Spleen (tissue), 11 donors: ENCODE results near the gene TXNRD2. TPM values are rescaled to one million over a fixed set of nuclear protein-coding genes. Genes with fewer than 3 reads are reported as not detected.

Experiments used
- DNase-seq: peaks from one replicate; pipeline ENCODE4 v3.0.0-alpha.2; 2020
- H3K27ac ChIP-seq, 8 donors: fragments of 200-600 bp; sonication (generic) in 7 of 8; 1 replicate in 4 of 8; 2 replicates in 4 of 8; pipeline versions ENCODE4 v1.5.0 to v1.8.0; 2016 to 2021; ENCODE audit warnings: inconsistent platforms in 4 of 8, mild to moderate bottlenecking in 4 of 8, moderate library complexity in 1 of 8
- H3K27me3 ChIP-seq, 7 donors: fragments of 200-600 bp; sonication (generic) in 6 of 7; replicated peaks in 1 of 7; 1 replicate in 4 of 7; 2 replicates in 3 of 7; pipeline versions ENCODE4 v1.5.0 to v1.8.0; 2016 to 2021; ENCODE audit warnings: inconsistent platforms in 3 of 7, mild to moderate bottlenecking in 1 of 7
- H3K36me3 ChIP-seq, 6 donors: fragments of 200-600 bp; sonication (generic) in 5 of 6; 1 replicate in 4 of 6; 2 replicates in 2 of 6; pipeline versions ENCODE4 v1.5.0 to v1.8.0; 2016 to 2021; ENCODE audit warnings: inconsistent platforms in 2 of 6
- H3K4me1 ChIP-seq, 6 donors: fragments of 200-600 bp; sonication (generic) in 5 of 6; 1 replicate in 3 of 6; 2 replicates in 3 of 6; pipeline versions ENCODE4 v1.5.0 to v1.8.0; 2016 to 2021; ENCODE audit warnings: inconsistent platforms in 3 of 6
- H3K4me3 ChIP-seq, 8 donors: fragments of 200-600 bp; sonication (generic) in 7 of 8; 1 replicate in 4 of 8; 2 replicates in 4 of 8; pipeline versions ENCODE4 v1.5.0 to v1.8.0; 2016 to 2021; ENCODE audit warnings: inconsistent platforms in 4 of 8, mild to moderate bottlenecking in 4 of 8, moderate library complexity in 2 of 8
- H3K9me3 ChIP-seq, 8 donors: fragments of 200-600 bp; sonication (generic) in 7 of 8; 1 replicate in 4 of 8; 2 replicates in 4 of 8; pipeline versions ENCODE4 v1.5.0 to v1.8.0; 2016 to 2021; ENCODE audit warnings: inconsistent platforms in 4 of 8
- CTCF ChIP-seq, 11 experiments: fragments of 200-600 bp in 7 of 11; fragments of 450-650 bp in 4 of 11; sonication (generic) in 4 of 11; IDR thresholded peaks in 8 of 11; conservative IDR thresholded peaks in 3 of 11; 1 replicate in 7 of 11; 2 replicates in 4 of 11; pipeline versions ENCODE4 v1.4.0 to v1.8.0; 2016 to 2021; ENCODE audit warnings: antibody characterized with exemption in 11 of 11, inconsistent platforms in 4 of 11, mild to moderate bottlenecking in 1 of 11
- POLR2A ChIP-seq, 3 donors: fragments of 450-650 bp; IDR thresholded peaks; one replicate each; pipeline ENCODE4 v1.5.1; 2017; ENCODE audit warnings: antibody characterized with exemption in 3 of 3, mild to moderate bottlenecking in 1 of 3
- POLR2AphosphoS5 ChIP-seq, 3 donors: sonication (generic); formaldehyde crosslinking; IDR thresholded peaks; one replicate each; pipeline ENCODE4 v1.5.1; 2017; ENCODE audit warnings: antibody characterized with exemption in 3 of 3
- WGBS, 5 donors: extraction: QIAGEN DNeasy Blood & Tissue Kit in 3 of 5; methylation state at CpG; one replicate each; pipeline versions ENCODE4 v1.1.5 to v1.1.7; 2013 to 2018; 5-methylcytosine and 5-hydroxymethylcytosine counted together
- intact Hi-C: fragments of 100-400 bp; cut with DNase I; formaldehyde crosslinking; loops from one replicate; pipeline ENCODE4 v1.15.0; 2023; ENCODE audit warnings: low total_unique reads
- polyA plus RNA-seq, 3 donors: library from polyadenylated mRNA; stranded (reverse); fragments of 200-250 nt; gene quantifications; one replicate each; pipeline ENCODE4 v1.2.1, GENCODE V29; 2013
- total RNA-seq, 7 donors: library from RNA; depleted of rRNA in 3 of 7; stranded (reverse); fragments of >200 nt in 3 of 7; fragmentation: NEBNext Ultra II Directional in 4 of 7; extraction: Animal tissue kit (Norgen Biotek cat#: 25700) in 4 of 7; gene quantifications; one replicate each; pipeline versions ENCODE4 v1.1.0 to v1.2.1, GENCODE V29; 2016 to 2021
- donor health status: healthy with polysubstance abuse.
- donor health status: DM: no; HTN: no; CAD: no; lungs with moderate emphysema.
- donor health status: DM: no; HTN: no; CAD: no.
- donor health status: Bipolar disorder and iron deficiency.
- donor health status: healthy.
- donor health status: DM: no; HTN: no; CAD: no.
- donor health status: DM: yes; HTN: yes; CAD: no.

The TXNRD2 gene
- total and polyA plus RNA-seq, 10 donors = 21.6 to 45.9 (median 35.5) TPM

GRCh38 chr22:19966908-19967750 is 25.5 kb upstream of the TXNRD2 start:
- DNase-seq = no peak
- TF ChIP-seq POLR2AphosphoS5 (IDR thresholded peaks at IDR 0.05) = peak in 2 of 3 donors; percentile 16 to 55
- TF ChIP-seq CTCF (IDR thresholded peaks at IDR 0.05 in 8 of 11, conservative IDR thresholded peaks at IDR 0.05 in 3 of 11) = no peak
- TF ChIP-seq POLR2A (IDR thresholded peaks at IDR 0.05) = no peak
- no peak overlapping the region for H3K4me3 ChIP-seq
- intact Hi-C loops = no loop called here
- peak overlapping the region in 4 of 8 donors; percentile 8 to 52 (median 19) for H3K27ac ChIP-seq
- WGBS, 5 donors = 73 to 80% (median 75%) methylated on average over 19 to 20 of the region's 20 CpGs
- H3K4me1 ChIP-seq = peaks cover 0 to 57% (median 23%) of the 10 kb centered on the region in 6 donors
- H3K9me3 ChIP-seq = no peaks in the 10 kb centered on the region
- H3K27me3 ChIP-seq = no peaks in the 10 kb centered on the region
- H3K36me3 ChIP-seq = peaks cover 0 to 98% (median 38%) of the 10 kb centered on the region in 6 donors

GRCh38 chr22:19965771-19966709 is 24.4 kb upstream of the TXNRD2 start:
- DNase-seq = no peak
- peaks cover 0 to 56% (median 17%) of the 10 kb centered on the region in 6 donors for H3K4me1 ChIP-seq
- no peak for TF ChIP-seq POLR2A (IDR thresholded peaks at IDR 0.05)
- TF ChIP-seq POLR2AphosphoS5 (IDR thresholded peaks at IDR 0.05) = no peak
- peak in 3 of 11 experiments; percentile 13 to 30 (median 15) for TF ChIP-seq CTCF (IDR thresholded peaks at IDR 0.05 in 8 of 11, conservative IDR thresholded peaks at IDR 0.05 in 3 of 11)
- intact Hi-C loops = no loop called here
- peak overlapping the region in 3 of 8 donors; percentile 8 to 52 (median 27) for H3K27ac ChIP-seq
- H3K4me3 ChIP-seq = no peak overlapping the region
- no peaks in the 10 kb centered on the region for H3K27me3 ChIP-seq
- no peaks in the 10 kb centered on the region for H3K9me3 ChIP-seq
- peaks cover 0 to 98% (median 40%) of the 10 kb centered on the region in 6 donors for H3K36me3 ChIP-seq
- WGBS, 5 donors = 65 to 82% (median 74%) methylated on average over 10 of the region's 10 CpGs

GRCh38 chr22:19964701-19965386 is 23.2 kb upstream of the TXNRD2 start:
- no peak overlapping the region for H3K27ac ChIP-seq
- peaks cover 0 to 88% (median 40%) of the 10 kb centered on the region in 6 donors for H3K36me3 ChIP-seq
- no peaks in the 10 kb centered on the region for H3K9me3 ChIP-seq
- no peak overlapping the region for H3K4me3 ChIP-seq
- DNase-seq = no peak
- peaks cover 1 to 56% (median 11%) of the 10 kb centered on the region in 6 donors for H3K4me1 ChIP-seq
- intact Hi-C loops = no loop called here
- TF ChIP-seq POLR2AphosphoS5 (IDR thresholded peaks at IDR 0.05) (peak in 1 of 3 donors; percentile 59), POLR2A (IDR thresholded peaks at IDR 0.05) (no peak), CTCF (IDR thresholded peaks at IDR 0.05 in 8 of 11, conservative IDR thresholded peaks at IDR 0.05 in 3 of 11) (no peak)
- 93 to 99% (median 93%) methylated on average over 13 to 15 of the region's 15 CpGs for WGBS, 5 donors
- no peaks in the 10 kb centered on the region for H3K27me3 ChIP-seq
